ENCODE data around the gene SERPINA3. TPM values are rescaled to one million over a fixed set of nuclear protein-coding genes. Genes with fewer than 3 reads are reported as not detected.

The SERPINA3 gene
- total RNA-seq, 4 donors from 2014 or later, result 4.9 to 159 (median 82.0) TPM

DNA sequence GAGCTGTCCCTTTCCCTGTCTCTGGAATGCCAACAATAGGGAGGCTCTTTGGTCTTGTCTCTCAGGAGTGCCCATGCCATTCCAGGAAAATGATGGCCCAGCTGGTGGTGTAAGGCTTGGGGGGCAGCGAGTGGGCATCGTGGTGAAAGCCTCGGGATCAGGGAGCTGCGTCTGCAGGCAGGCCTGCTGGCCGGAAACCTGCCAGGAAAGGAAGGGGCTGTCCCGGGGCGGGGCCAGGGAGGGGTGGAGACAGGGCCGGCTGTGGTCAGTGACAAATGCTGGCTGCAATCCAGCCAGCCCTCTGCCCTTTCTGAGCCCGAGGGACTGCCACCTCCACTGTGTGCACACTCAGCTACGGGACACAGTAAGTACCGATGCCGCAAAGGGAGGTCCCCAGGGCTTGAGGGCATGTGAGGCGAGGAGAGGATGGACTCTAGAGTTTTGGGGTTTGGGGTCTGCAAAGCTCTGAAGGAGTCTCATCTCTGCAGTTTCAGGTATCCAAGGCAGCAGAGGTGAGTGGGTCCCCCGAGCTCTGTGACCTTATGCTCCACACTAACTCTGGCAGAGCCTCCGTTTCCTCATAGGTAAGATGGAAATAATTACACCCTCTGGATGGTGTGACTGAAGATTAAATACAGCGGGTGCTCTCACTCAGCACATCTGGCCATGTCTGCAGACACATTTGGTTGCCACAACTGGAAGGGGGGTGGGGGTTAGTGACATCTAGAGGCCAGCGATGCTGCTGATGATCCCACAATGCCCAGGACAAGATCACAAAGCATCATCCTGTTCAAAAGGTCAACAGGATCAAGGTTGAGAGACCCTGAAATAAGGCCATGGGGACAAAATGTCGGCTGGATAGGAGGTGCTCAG lies 30.8 kb upstream of the SERPINA3 start, which contains the start of gene SERPINA5:
TSS of gene SERPINA5 (plus strand) at position 300 of the 873 bp plus-strand sequence. CDS start 5,937 bp downstream, outside the sequence.
- TF ChIP-seq, protein P1, sequence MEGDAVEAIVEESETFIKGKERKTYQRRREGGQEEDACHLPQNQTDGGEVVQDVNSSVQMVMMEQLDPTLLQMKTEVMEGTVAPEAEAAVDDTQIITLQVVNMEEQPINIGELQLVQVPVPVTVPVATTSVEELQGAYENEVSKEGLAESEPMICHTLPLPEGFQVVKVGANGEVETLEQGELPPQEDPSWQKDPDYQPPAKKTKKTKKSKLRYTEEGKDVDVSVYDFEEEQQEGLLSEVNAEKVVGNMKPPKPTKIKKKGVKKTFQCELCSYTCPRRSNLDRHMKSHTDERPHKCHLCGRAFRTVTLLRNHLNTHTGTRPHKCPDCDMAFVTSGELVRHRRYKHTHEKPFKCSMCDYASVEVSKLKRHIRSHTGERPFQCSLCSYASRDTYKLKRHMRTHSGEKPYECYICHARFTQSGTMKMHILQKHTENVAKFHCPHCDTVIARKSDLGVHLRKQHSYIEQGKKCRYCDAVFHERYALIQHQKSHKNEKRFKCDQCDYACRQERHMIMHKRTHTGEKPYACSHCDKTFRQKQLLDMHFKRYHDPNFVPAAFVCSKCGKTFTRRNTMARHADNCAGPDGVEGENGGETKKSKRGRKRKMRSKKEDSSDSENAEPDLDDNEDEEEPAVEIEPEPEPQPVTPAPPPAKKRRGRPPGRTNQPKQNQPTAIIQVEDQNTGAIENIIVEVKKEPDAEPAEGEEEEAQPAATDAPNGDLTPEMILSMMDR (IDR thresholded peaks at IDR 0.05; ENCODE audit: low read depth), result no peak

DNA sequence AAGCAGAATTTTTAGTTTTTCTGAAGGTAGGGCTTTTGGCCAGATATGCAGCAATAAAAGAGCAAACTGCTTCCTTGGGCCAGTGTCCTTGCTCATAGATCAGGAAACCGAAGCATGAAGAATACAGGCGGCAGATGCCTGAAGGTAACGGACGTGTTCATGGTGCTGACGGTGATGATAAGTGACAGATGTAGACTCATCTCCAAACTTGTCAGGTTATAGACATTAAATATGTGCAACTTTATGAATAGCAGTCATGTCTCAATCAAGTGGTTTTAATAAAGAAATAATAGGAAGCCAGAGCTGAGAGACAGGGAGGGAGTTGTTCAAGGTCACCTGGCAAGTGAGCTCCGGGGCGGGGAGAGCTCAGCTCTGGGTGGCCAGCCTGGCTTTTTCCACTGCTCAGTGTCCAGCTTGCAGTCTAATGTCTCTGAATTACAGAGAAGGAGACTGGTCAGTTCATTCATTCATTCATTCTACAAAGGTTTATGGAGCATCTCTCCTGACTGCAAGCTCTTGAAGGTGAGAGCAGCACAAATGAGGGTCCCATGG lies 29.9 kb upstream of the SERPINA3 start:
- TF ChIP-seq, protein P1 (IDR thresholded peaks at IDR 0.05; ENCODE audit: low read depth), result no peak

DNA sequence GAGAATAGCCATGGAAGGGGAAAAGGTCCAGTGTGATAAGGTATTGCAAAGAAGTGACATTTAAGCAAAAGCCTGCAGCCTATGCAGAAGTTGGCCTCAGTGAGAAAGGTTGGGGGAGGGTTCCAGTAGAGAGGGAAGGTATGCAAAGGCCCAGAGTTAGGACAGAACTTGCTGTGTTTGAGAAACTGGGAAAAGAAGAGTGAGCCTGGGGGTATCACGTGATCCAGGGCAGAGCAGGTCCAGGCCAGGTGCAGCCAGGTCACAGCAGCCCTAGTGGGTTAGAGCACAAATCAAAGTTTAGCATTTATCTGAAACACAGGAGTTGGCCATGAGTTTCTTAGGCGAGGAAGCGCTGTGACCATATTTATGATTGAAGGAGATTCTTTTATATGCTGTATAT lies 29.3 kb upstream of the SERPINA3 start:
- TF ChIP-seq, protein P1 (IDR thresholded peaks at IDR 0.05; ENCODE audit: low read depth), result no peak

DNA sequence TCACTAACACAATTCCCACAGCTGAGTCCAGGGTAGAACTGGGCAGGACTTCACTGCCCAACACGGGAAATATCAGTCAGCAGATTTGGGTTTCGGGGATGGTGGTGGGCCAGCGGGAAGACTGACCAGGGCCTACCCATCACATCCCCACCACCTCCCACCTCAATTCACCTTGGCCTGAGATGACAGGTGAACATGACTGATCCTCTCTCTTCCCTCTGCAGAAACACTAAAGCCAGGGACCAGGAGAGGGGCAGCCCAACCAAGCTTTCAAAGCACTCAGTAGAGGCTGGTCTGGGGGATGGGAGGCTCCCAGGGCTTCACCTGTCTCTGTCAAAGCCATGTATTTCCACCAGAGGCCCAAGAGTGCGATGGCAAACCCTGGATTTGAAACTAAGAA lies 28.6 kb upstream of the SERPINA3 start:
- TF ChIP-seq, protein P1 (IDR thresholded peaks at IDR 0.05; ENCODE audit: low read depth), result no peak

DNA sequence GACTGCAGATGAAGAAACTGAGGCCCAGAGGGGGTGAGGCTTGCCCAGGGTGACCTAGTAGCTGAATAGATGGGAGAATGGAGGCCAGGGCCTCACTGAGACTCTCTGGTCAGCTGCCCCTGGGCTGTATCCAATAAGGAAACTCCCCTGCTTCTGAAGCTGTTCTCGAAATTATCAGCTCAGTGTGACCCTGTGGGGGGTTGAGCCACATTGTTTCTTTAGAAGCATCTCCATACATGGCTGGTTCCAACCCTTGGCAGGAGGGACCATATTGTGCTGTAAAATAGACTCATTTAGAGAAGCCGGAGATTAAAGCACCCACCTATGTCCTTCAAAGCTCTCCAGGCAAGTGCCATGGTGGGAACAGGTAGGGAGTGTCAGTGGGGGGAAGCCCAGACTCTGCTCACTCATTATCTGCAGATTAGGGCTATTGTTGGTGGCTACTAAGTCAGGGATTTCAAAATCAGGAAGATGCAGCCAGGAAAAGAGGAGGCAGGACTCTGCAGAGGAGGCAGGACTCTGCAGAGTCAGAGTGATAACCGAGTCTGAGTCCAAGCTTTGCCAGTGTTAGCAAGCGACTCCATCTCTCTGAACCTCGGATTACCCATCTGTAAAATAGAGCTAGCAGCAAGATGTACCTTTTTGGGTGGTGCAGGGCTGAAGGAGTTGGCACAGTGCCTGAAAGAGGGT lies 27.5 kb upstream of the SERPINA3 start:
- TF ChIP-seq, protein P1 (IDR thresholded peaks at IDR 0.05; ENCODE audit: low read depth), result no peak

DNA sequence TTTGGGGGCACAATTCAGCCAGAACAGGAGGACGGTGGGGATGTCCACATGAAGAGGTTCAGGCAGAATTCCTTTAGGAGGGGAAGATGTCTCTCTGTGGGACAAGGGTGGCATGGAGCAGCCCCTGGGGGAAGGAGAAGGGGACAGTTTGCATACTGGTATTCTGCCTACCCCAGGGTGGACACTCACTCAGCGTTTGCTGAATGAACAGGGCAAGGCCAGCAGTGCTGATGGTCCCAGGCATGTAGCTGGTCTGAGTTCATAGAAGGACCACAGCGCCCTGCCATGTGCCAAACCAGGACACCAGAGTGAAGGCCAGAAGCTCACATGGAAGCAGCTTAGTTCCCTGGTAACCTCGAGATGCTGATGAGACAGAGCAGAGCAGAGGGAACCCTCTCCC lies 25.6 kb upstream of the SERPINA3 start:
- TF ChIP-seq, protein P1 (IDR thresholded peaks at IDR 0.05; ENCODE audit: low read depth), result no peak

DNA sequence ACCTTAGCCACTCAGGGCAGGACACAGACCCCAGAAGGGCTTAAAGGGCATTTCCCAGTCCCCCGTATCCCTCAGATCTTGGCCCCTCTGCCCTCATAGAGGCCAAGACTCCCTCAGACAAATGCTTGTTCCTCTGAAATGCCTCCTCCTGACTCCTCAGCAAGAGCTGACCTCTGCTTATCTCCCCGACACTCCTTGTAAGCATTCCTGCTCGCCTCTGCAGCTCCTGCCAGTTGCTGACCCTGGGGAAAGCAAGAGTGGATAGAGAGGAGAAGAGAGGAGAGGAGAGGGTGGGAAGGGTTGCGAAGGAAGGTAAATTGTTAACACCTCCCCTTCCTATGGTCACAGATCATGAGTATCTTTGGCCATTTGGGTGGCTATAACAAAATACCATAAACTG lies 23.9 kb upstream of the SERPINA3 start:
- TF ChIP-seq, protein P1 (IDR thresholded peaks at IDR 0.05; ENCODE audit: low read depth), result no peak

Data from subcutaneous adipose tissue (tissue), 4 donors.